ENCODE results near the gene SDK1. TPM values are rescaled to one million over a fixed set of nuclear protein-coding genes. Genes with fewer than 3 reads are reported as not detected.
A peak's percentile ranks its signal among the peaks of the same experiment; 100 is the strongest.

The SDK1 gene
- total RNA-seq, 2 experiments from 2014 or later, result 0.25 to 0.78 TPM

DNA sequence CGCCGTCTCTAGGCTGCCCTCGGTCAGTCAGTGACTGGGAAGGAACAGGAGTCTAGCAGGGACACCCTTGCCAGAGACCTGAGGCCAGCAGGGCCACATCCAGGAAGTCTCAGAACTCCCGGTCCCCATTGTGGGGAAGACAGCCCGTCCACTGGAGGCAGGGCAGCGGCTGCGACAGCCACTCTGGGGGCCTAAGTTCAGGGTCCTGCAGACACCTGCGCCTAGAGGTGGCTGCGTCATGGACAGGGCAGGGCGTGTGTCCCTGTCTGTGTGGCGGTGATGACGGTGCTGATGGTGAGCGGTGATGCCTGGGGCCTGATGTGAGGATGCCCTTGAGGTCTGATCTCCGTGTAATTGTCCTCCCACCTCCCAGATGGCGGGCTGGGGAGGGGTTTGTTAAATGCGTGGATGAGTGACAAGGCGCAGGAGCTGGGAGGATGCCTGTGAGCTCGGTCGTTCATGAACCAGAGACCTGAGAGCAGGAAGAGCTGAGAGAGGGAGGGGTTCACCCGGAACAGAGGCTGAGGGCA lies 843.2 kb downstream of the SDK1 start:
- CTCF ChIA-PET, result no interaction called here
- TF ChIP-seq, protein P1, sequence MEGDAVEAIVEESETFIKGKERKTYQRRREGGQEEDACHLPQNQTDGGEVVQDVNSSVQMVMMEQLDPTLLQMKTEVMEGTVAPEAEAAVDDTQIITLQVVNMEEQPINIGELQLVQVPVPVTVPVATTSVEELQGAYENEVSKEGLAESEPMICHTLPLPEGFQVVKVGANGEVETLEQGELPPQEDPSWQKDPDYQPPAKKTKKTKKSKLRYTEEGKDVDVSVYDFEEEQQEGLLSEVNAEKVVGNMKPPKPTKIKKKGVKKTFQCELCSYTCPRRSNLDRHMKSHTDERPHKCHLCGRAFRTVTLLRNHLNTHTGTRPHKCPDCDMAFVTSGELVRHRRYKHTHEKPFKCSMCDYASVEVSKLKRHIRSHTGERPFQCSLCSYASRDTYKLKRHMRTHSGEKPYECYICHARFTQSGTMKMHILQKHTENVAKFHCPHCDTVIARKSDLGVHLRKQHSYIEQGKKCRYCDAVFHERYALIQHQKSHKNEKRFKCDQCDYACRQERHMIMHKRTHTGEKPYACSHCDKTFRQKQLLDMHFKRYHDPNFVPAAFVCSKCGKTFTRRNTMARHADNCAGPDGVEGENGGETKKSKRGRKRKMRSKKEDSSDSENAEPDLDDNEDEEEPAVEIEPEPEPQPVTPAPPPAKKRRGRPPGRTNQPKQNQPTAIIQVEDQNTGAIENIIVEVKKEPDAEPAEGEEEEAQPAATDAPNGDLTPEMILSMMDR (IDR thresholded peaks at IDR 0.05), result no peak
- Mint-ChIP-seq H3K4me1 (ENCODE audit: low read depth) (peaks cover 5% of the 10 kb centered on the region), H3K36me3 (ENCODE audit: low read depth) (no peaks in the 10 kb centered on the region), H3K27ac (no peak overlapping the region), H3K27me3 (peaks cover 10% of the 10 kb centered on the region), H3K4me3 (no peak overlapping the region), H3K9me3 (no peaks in the 10 kb centered on the region)
- ATAC-seq (no peak), DNase-seq (no peak)
- POLR2A ChIA-PET, result no interaction called here
- intact Hi-C loops (cut with micrococcal nuclease), result no loop called here

DNA sequence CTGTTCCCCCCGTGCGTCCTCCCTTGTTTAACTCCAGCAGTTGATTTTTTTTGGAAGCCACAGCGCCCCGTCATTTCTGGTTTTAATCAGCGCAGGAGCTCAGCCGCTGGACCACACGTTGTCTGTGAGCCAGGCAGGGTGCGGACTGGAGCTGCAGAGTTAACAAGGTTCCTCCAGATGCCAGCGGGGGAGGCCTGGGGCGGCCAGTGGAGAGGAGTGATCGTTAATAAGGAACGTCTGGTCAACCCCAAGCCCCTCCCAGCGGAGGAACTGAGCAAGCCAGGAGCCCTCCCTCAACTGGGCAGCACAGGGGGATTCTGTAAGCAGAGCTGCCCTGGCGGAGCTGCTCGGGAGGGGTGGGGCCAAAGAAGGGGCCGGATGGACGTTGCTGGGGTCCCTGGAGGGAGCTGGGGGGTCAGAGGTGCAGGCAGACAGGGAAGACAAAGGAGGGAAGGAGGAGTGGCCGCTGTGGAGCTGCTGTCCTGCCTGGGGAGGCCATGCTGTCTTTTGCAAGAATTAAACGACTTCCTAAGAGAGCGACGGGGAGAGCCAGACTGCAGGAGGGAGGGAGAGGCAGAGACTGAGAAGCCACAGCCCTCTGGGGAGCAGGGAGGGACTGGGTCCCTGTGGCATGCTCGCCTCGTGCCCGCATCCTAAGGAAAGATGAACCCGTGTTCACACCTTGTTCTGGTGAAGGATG lies 843.9 kb downstream of the SDK1 start:
- H3K27ac Mint-ChIP-seq, result no peak overlapping the region
- intact Hi-C loops (cut with micrococcal nuclease), result no loop called here
- ATAC-seq, result no peak
- ChIA-PET POLR2A (no interaction called here), CTCF (no interaction called here)
- peaks cover 5% of the 10 kb centered on the region for H3K4me1 Mint-ChIP-seq (ENCODE audit: low read depth)
- peaks cover 10% of the 10 kb centered on the region for H3K27me3 Mint-ChIP-seq
- no peaks in the 10 kb centered on the region for H3K36me3 Mint-ChIP-seq (ENCODE audit: low read depth)
- H3K4me3 Mint-ChIP-seq, result no peak overlapping the region
- no peaks in the 10 kb centered on the region for H3K9me3 Mint-ChIP-seq
- TF ChIP-seq, protein P1 (IDR thresholded peaks at IDR 0.05), result no peak
- peak; percentile 21 for DNase-seq

DNA sequence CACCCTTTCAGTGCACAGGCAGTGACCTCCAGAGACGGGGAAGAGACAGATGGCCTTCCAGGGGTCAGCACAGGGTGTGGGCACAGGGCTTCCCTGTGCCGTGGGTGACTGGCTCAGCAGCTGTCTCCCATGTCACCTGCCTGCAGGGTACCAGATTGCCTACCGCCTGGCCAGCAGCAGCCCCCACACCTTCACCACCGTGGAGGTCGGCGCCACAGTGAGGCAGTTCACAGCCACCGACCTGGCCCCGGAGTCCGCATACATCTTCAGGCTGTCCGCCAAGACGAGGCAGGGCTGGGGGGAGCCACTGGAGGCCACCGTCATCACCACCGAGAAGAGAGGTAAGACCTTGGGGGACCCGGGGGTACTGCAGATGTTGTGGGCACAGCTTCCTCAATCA lies 844.5 kb downstream of the SDK1 start:
- DNase-seq (no peak), ATAC-seq (no peak)
- intact Hi-C loops (cut with micrococcal nuclease), result no loop called here
- peaks cover 10% of the 10 kb centered on the region for H3K27me3 Mint-ChIP-seq
- H3K27ac Mint-ChIP-seq, result no peak overlapping the region
- no peak overlapping the region for H3K4me3 Mint-ChIP-seq
- TF ChIP-seq, protein P1 (IDR thresholded peaks at IDR 0.05), result no peak
- CTCF ChIA-PET, result no interaction called here
- H3K36me3 Mint-ChIP-seq (ENCODE audit: low read depth), result no peaks in the 10 kb centered on the region
- peaks cover 5% of the 10 kb centered on the region for H3K4me1 Mint-ChIP-seq (ENCODE audit: low read depth)
- POLR2A ChIA-PET, result no interaction called here
- H3K9me3 Mint-ChIP-seq, result no peaks in the 10 kb centered on the region

DNA sequence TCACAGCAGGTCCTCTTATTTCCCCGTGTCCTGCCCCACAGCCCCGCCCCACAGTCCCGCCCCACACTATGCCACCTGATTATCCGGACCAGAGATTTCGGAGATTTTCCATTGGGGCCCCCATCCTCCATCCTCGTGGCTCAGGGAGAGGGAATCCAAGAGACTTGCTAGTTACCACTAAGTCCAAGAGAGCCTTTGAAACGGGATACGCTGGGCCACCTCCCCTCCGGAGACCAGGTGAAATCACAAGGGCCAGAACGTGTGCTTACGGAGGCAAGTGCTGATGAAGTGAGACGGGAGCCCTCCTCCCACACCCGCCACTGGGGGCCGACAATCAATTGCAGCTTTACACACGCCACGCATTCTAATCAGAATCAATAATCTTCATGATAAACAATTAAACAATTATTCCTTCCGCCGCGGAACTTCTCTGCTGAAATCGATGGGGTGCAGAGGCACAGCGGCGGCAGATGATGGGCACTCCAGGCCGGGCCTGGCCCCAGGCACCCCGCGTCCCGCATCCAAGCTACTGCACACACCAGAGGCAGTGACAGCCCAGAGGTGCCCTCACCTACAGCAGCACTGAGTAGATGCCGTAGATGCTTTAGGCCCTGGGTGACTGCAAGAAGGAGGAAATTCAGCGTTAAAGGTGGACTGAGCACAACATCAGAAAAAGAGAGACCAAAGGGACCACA lies 847.0 kb downstream of the SDK1 start:
- H3K27me3 Mint-ChIP-seq, result peaks cover 10% of the 10 kb centered on the region
- H3K4me3 Mint-ChIP-seq, result no peak overlapping the region
- H3K4me1 Mint-ChIP-seq (ENCODE audit: low read depth), result peaks cover 5% of the 10 kb centered on the region
- H3K36me3 Mint-ChIP-seq (ENCODE audit: low read depth), result no peaks in the 10 kb centered on the region
- ATAC-seq, result no peak
- DNase-seq, result no peak
- intact Hi-C loops (cut with micrococcal nuclease), result no loop called here
- POLR2A ChIA-PET, result no interaction called here
- TF ChIP-seq, protein P1 (IDR thresholded peaks at IDR 0.05), result no peak
- no peak overlapping the region for H3K27ac Mint-ChIP-seq
- CTCF ChIA-PET, result no interaction called here
- no peaks in the 10 kb centered on the region for H3K9me3 Mint-ChIP-seq

DNA sequence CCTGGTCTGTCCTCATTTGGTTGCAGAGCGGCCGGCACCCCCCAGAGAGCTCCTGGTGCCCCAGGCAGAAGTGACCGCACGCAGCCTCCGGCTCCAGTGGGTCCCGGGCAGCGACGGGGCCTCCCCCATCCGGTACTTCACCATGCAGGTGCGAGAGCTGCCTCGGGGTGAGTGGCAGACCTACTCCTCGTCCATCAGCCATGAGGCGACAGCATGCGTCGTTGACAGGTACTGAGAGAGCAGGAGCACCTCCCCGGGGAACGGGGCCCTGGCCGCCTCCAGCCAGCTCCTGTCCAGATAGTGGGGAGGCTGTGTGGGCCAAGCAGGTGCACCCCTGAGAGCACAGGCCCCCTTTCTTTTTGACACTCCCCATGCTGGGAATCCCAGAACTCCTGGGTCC lies 848.2 kb downstream of the SDK1 start:
- no peak overlapping the region for H3K4me3 Mint-ChIP-seq
- peaks cover 10% of the 10 kb centered on the region for H3K27me3 Mint-ChIP-seq
- ATAC-seq (no peak), DNase-seq (no peak)
- H3K9me3 Mint-ChIP-seq, result no peaks in the 10 kb centered on the region
- ChIA-PET POLR2A (no interaction called here), CTCF (no interaction called here)
- H3K36me3 Mint-ChIP-seq (ENCODE audit: low read depth), result no peaks in the 10 kb centered on the region
- TF ChIP-seq, protein P1 (IDR thresholded peaks at IDR 0.05), result no peak
- H3K4me1 Mint-ChIP-seq (ENCODE audit: low read depth), result peaks cover 5% of the 10 kb centered on the region
- intact Hi-C loops (cut with micrococcal nuclease), result no loop called here
- no peak overlapping the region for H3K27ac Mint-ChIP-seq

Data from activated CD8-positive, alpha-beta T cell treated with anti-CD3 and anti-CD28 coated beads for 36 hours (primary cell).